Ishikawa (cell line): ENCODE results near the gene SLC22A13.

Experiments used
- CREB1 ChIP-seq: IDR thresholded peaks from 2 replicates; pipeline ENCODE4 v1.6.1; 2012; ENCODE audit warnings: low read depth
- EP300 ChIP-seq: IDR thresholded peaks from 2 replicates; pipeline ENCODE4 v1.6.1; 2012; ENCODE audit warnings: borderline replicate concordance
- NFIC ChIP-seq: IDR thresholded peaks from 2 replicates; pipeline ENCODE4 v1.6.1; 2012
- TCF12 ChIP-seq: IDR thresholded peaks from 2 replicates; pipeline ENCODE4 v1.6.1; 2012; ENCODE audit warnings: low read depth
- YY1 ChIP-seq: IDR thresholded peaks from 2 replicates; pipeline ENCODE4 v1.6.1; 2012; ENCODE audit warnings: low read depth

DNA sequence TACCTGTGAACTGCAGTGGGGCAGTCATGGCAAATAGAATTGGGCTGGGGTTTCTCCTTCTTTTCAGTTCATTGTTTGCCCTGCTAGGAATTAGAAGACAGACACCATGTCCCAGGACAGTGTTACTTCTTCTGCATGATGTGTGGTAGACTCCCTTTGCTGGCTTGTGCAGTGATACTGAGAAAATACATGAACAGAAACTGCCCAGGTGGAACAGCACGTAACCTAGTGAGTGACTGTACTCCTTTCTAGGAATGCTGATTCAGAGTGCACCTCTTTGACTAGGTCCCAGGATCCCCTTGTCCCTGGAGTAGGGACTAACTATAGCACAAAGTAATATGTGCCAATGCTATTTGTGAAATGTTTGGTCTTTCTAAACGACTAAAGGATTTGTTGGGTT, 10.7 kb upstream of the SLC22A13 start:
- no peak for TF ChIP-seq NFIC
- TF ChIP-seq CREB1: no peak
- TF ChIP-seq TCF12: no peak
- no peak for TF ChIP-seq YY1
- no peak for TF ChIP-seq EP300
